ENCODE data around the gene MPP1.

- no peak for TF ChIP-seq CTCF (IDR thresholded peaks at IDR 0.05)
- no peak for TF ChIP-seq POLR2A (IDR thresholded peaks at IDR 0.05)
Measured at GRCh38 chrX:154733066-154733425, 72.2 kb downstream of the MPP1 start.
